GM23248 (cell line): ENCODE measurements around the gene AKT1S1.

Source experiments
- EZH2 ChIP-seq: fragments of 200-600 bp; sonication (generic); IDR thresholded peaks from 2 replicates; pipeline ENCODE4 v1.6.1; 2018; ENCODE audit warnings: antibody characterized with exemption, mild to moderate bottlenecking; ENCODE audit not compliant: insufficient read depth, poor library complexity, severe bottlenecking
- EZH2phosphoT487 ChIP-seq: fragments of 200-600 bp; sonication (generic); IDR thresholded peaks from 2 replicates; pipeline ENCODE4 v1.6.1; 2018; ENCODE audit warnings: antibody characterized with exemption, moderate library complexity, mild to moderate bottlenecking, low read depth; ENCODE audit not compliant: insufficient read depth

- TF ChIP-seq EZH2 = no peak
- no peak for TF ChIP-seq EZH2phosphoT487
These were observed 53.7 kb downstream of the AKT1S1 start for GRCh38 chr19:49823472-49823871.
